ENCODE measurements around the gene ETV4. TPM values are rescaled to one million over a fixed set of nuclear protein-coding genes. Genes with fewer than 3 reads are reported as not detected.
"Not testable (repeated sequence)": the region's sequence is repeated elsewhere in the genome, so short reads cannot be mapped to it uniquely, and the experiment has no call there.

The ETV4 gene
- total RNA-seq, 1 donor = 6.1 TPM

DNA sequence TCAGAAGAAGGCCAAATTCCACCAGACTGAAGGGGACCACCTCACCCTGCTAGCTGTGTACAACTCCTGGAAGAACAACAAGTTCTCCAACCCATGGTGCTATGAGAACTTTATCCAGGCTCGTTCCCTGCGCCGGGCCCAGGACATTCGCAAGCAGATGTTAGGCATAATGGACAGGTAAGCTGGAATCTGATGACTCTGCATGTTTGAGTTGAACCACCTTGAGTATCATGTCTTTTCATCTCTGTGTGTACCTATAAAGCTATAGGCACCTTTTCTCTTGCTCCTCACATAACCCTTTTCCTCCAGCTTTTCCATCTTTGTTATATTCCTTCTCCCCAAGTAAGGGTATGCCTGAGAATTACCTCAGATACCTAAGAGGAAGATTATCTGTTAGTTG, 24.8 kb downstream of the ETV4 start:
- H3K4me3 ChIP-seq (ENCODE audit: low read depth, low read length) = no peak overlapping the region
- TF ChIP-seq, protein P1, sequence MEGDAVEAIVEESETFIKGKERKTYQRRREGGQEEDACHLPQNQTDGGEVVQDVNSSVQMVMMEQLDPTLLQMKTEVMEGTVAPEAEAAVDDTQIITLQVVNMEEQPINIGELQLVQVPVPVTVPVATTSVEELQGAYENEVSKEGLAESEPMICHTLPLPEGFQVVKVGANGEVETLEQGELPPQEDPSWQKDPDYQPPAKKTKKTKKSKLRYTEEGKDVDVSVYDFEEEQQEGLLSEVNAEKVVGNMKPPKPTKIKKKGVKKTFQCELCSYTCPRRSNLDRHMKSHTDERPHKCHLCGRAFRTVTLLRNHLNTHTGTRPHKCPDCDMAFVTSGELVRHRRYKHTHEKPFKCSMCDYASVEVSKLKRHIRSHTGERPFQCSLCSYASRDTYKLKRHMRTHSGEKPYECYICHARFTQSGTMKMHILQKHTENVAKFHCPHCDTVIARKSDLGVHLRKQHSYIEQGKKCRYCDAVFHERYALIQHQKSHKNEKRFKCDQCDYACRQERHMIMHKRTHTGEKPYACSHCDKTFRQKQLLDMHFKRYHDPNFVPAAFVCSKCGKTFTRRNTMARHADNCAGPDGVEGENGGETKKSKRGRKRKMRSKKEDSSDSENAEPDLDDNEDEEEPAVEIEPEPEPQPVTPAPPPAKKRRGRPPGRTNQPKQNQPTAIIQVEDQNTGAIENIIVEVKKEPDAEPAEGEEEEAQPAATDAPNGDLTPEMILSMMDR (IDR thresholded peaks at IDR 0.05; ENCODE audit: insufficient read depth, low read length) = no peak
- DNase-seq (ENCODE audit: low read depth) = no peak

DNA sequence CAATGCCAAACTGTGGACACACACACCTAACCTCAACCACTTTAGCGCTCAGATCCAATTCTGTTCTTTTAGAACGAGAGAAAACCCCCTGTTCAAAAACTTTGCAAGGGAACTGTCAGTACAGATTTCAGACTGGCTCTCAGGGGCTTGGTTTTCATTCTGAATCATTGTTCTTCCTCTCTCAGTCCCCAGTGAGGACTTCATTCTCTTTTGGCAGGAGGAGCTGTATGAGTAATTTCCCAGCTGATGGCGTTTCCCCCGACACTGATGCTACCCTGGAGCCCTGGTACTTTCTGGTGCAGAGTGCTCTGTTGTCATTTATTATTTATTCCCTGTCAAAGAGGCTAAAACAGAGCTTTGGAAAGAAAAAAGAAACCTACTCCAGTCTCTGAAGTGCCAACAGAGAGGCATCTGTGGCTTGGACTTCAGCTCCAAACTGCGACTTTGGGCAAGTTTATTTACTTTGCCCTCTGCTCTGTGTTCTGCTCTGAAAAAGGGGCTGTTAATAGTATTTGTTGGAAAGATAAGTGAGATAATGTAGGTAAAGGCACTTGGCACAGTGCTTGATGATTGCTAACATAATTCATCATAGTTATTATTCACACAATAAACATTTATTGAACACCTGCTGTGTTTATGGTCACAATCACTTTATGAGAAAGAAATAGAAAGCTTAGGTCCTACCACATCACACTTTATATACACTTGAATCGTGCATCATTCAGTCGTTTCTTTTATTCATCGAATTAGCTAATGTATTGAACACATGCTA, 28.3 kb downstream of the ETV4 start:
- DNase-seq (ENCODE audit: low read depth) = peak; percentile 72
- no peak overlapping the region for H3K4me3 ChIP-seq (ENCODE audit: low read depth, low read length)
- TF ChIP-seq, protein P1 (IDR thresholded peaks at IDR 0.05; ENCODE audit: insufficient read depth, low read length) = no peak

DNA sequence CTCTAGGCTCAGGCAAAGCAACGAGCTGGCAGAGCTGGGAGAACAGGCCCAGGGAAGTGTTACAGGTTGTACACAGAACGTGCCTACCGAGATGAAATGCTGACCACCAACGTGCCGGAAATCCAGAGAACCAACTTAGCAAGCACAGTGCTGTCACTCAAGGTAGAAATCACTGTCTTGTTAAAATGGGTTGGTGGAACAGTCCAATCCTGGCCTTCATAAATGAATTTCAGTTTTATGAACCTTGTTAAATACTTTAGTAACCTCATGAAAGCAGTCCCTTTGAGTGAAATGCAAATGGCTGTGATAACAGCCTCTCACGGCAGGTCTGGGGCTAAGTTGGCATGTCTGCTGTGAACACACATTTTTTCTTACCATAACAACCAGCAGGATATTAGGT, 29.0 kb downstream of the ETV4 start:
- TF ChIP-seq, protein P1 (IDR thresholded peaks at IDR 0.05; ENCODE audit: insufficient read depth, low read length) = no peak
- DNase-seq (ENCODE audit: low read depth) = no peak
- H3K4me3 ChIP-seq (ENCODE audit: low read depth, low read length) = no peak overlapping the region

DNA sequence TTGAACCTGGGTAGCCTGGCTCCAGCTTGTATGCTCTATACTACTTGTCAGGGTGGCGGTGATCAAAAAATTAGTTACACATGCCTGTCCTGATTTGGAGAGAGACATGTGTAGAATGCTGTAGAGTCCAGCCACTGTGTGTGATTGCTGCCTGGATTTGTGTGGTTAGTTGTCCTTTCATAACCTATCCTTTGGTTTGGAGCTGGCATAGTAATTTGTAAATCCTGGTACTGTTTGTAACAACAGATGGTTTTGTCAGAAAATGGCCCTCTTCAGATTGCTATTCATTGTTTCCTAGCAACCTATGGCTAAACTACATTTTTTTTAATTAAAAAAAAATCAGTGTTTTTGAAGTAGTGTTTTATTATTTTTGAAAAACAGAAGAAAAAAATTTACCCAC, 30.5 kb downstream of the ETV4 start:
- TF ChIP-seq, protein P1 (IDR thresholded peaks at IDR 0.05; ENCODE audit: insufficient read depth, low read length) = no peak

DNA sequence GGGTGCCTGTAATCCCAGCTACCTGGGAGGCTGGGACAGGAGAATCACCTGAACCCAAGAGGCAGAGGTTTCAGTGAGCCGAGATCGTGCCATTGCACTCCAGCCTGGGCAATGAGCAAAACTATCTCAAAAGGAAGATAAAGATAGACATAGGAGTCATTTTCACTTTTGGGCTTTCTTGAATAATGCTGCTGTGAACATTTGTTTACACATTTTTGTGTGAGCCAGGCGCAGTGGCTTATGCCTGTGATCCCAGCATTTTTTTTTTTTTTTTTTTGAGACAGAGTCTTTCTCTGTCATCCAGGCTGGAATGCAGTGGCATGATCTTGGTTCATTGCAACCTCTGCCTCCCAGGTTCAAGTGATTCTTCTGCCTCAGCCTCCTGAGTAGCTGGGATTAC, 34.9 kb downstream of the ETV4 start:
- H3K4me3 ChIP-seq (ENCODE audit: low read depth, low read length); DNase-seq (ENCODE audit: low read depth): not testable (repeated sequence)

More for the DNA sequence above, 30.5 kb downstream of the ETV4 start:
- no peak overlapping the region for H3K4me3 ChIP-seq (ENCODE audit: low read depth, low read length)
- DNase-seq (ENCODE audit: low read depth) = no peak

DNA sequence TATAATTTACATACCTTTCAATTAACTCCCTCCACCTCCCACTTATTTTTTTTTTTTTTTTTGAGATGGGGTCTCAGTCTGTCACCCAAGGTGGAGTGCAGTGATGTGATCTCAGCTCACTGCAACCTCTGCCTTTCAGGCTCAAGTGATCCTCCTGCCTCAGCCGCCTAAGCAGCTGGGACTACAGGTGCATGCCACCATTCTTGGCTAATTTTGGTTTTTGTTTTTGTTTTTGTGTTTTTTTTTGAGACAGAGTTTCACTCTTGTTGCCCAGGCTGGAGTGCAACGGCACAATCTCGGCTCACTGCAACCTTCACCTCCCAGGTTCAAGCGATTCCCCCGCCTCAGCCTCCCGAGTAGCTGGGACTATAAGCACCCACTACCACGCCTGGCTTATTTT, 36.7 kb downstream of the ETV4 start:
- H3K4me3 ChIP-seq (ENCODE audit: low read depth, low read length); DNase-seq (ENCODE audit: low read depth): not testable (repeated sequence)

DNA sequence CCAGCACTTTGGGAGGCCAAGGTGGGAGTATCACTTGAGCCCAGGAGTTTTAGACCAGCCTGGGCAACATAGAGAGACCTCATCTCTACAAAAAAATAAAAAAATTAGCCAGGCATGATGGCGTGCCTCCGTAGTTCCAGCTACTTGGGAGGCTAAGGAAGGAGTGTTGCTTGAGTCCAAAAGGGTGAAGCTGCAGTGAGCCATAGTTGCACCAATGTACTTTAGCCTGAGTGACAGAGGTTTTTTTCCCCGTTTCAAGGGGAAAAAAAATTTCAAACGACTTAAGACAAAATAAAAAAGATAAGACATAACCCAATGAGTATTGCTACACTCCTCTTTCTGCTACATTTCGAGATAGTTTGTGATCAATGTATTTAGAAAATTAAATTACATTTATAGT, 55.5 kb downstream of the ETV4 start:
- DNase-seq (ENCODE audit: low read depth) = no peak
- TF ChIP-seq, protein P1 (IDR thresholded peaks at IDR 0.05; ENCODE audit: insufficient read depth, low read length) = no peak
- no peak overlapping the region for H3K4me3 ChIP-seq (ENCODE audit: low read depth, low read length)
